ENCODE results near the gene RBSN. TPM values are rescaled to one million over a fixed set of nuclear protein-coding genes. Genes with fewer than 3 reads are reported as not detected.

RBSN gene
- total RNA-seq, 4 donors from 2014 or later: 40.9 to 46.0 (median 44.0) TPM

GRCh38 chr3:15069441-15069840 lies 29.5 kb downstream of the RBSN start:
- ATAC-seq: no peak
- Histone ChIP-seq H3K4me1 (peaks cover 0 to 8% (median 0%) of the 10 kb centered on the region in 3 donors), H3K27me3 (no peaks in the 10 kb centered on the region), H3K9me3 (no peaks in the 10 kb centered on the region), H3K4me3 (no peak overlapping the region), H3K36me3 (peaks cover 0 to 49% of the 10 kb centered on the region in 2 donors), H3K27ac (no peak overlapping the region)
- 100% methylated on average over 1 of the region's 1 CpG for WGBS, 2 donors (ENCODE audit: low coverage in 1 of 2)
- TF ChIP-seq POLR2A (IDR thresholded peaks at IDR 0.05): no peak
- no peak for TF ChIP-seq EP300 (IDR thresholded peaks at IDR 0.05)
- TF ChIP-seq POLR2AphosphoS5 (IDR thresholded peaks at IDR 0.05): no peak
- no peak for TF ChIP-seq CTCF (IDR thresholded peaks at IDR 0.05)

- Histone ChIP-seq H3K9me3 (no peaks in the 10 kb centered on the region), H3K36me3 (peaks cover 0 to 19% of the 10 kb centered on the region in 2 donors), H3K4me1 (peaks cover 2 to 24% (median 12%) of the 10 kb centered on the region in 3 donors), H3K27ac (no peak overlapping the region), H3K4me3 (no peak overlapping the region), H3K27me3 (no peaks in the 10 kb centered on the region)
- WGBS, 2 donors (ENCODE audit: low coverage in 1 of 2): 90 to 96% methylated on average over 3 of the region's 3 CpGs
- TF ChIP-seq EP300 (IDR thresholded peaks at IDR 0.05): no peak
- ATAC-seq: no peak
Measured at GRCh38 chr3:15066467-15066866, 32.5 kb downstream of the RBSN start.

GRCh38 chr3:15065550-15066007 lies 33.4 kb downstream of the RBSN start:
- TF ChIP-seq CTCF (IDR thresholded peaks at IDR 0.05) (no peak), EP300 (IDR thresholded peaks at IDR 0.05) (no peak), POLR2A (IDR thresholded peaks at IDR 0.05) (no peak), POLR2AphosphoS5 (IDR thresholded peaks at IDR 0.05) (no peak)
- H3K27ac ChIP-seq: peak overlapping the region in 3 of 4 donors; percentile 82 to 92 (median 85)
- peak; percentile 4 for ATAC-seq

GRCh38 chr3:15064835-15065549 lies 34.0 kb downstream of the RBSN start, which contains the start of gene MRPS25:
Gene MRPS25, minus strand, starts transcription at chr3:15065315. Its CDS starts 121 bp downstream, at chr3:15065194.
- peak; percentile 79 to 85 for TF ChIP-seq POLR2A (IDR thresholded peaks at IDR 0.05)
- TF ChIP-seq CTCF (IDR thresholded peaks at IDR 0.05): peak in 1 of 4 experiments; percentile 19
- no peak for TF ChIP-seq EP300 (IDR thresholded peaks at IDR 0.05)
- TF ChIP-seq POLR2AphosphoS5 (IDR thresholded peaks at IDR 0.05): peak; percentile 91
- H3K27me3 ChIP-seq: no peaks in the 10 kb centered on the region
- peaks cover 0 to 4% of the 10 kb centered on the region in 2 donors for H3K36me3 ChIP-seq
- WGBS, 2 donors (ENCODE audit: low coverage in 1 of 2): 0% methylated on average over 3 to 7 of the region's 69 CpGs
- H3K27ac ChIP-seq: peak within 1 kb of the TSS; percentile 41 to 92 (median 84)
- H3K4me1 ChIP-seq: peaks cover 2 to 24% (median 12%) of the 10 kb centered on the region in 3 donors
- peak; percentile 99 for ATAC-seq
- H3K4me3 ChIP-seq: peak within 1 kb of the TSS; percentile 73 to 76
- no peaks in the 10 kb centered on the region for H3K9me3 ChIP-seq

More at GRCh38 chr3:15065550-15066007, 33.4 kb downstream of the RBSN start:
- Histone ChIP-seq H3K36me3 (peaks cover 0 to 10% of the 10 kb centered on the region in 2 donors), H3K27me3 (no peaks in the 10 kb centered on the region), H3K4me3 (peak overlapping the region; percentile 73 to 76), H3K4me1 (peaks cover 2 to 24% (median 12%) of the 10 kb centered on the region in 3 donors), H3K9me3 (no peaks in the 10 kb centered on the region)
- WGBS, 2 donors (ENCODE audit: low coverage in 1 of 2): 30 to 54% methylated on average over 9 to 11 of the region's 16 CpGs

- H3K27ac ChIP-seq: peak overlapping the region; percentile 41 to 92 (median 84)
- peaks cover 2 to 24% (median 12%) of the 10 kb centered on the region in 3 donors for H3K4me1 ChIP-seq
- no peaks in the 10 kb centered on the region for H3K9me3 ChIP-seq
- TF ChIP-seq POLR2A (IDR thresholded peaks at IDR 0.05) (no peak), CTCF (IDR thresholded peaks at IDR 0.05) (no peak), EP300 (IDR thresholded peaks at IDR 0.05) (no peak), POLR2AphosphoS5 (IDR thresholded peaks at IDR 0.05) (no peak)
- H3K27me3 ChIP-seq: no peaks in the 10 kb centered on the region
- ATAC-seq: no peak
- H3K4me3 ChIP-seq: peak overlapping the region; percentile 73 to 76
- 1 to 2% methylated on average over 7 to 14 of the region's 25 CpGs for WGBS, 2 donors (ENCODE audit: low coverage in 1 of 2)
- H3K36me3 ChIP-seq: peaks cover 0 to 4% of the 10 kb centered on the region in 2 donors
Measured at GRCh38 chr3:15064299-15064834, 34.6 kb downstream of the RBSN start.

Data from gastroesophageal sphincter (tissue), 4 donors.